ENCODE measurements around the gene SUMO4.

- TF ChIP-seq POLR2AphosphoS5 (IDR thresholded peaks at IDR 0.05; ENCODE audit: low read depth, low read length), result no peak
- TF ChIP-seq POLR2A (IDR thresholded peaks at IDR 0.05; ENCODE audit: low read depth, low read length), result no peak
- TF ChIP-seq TAF1 (IDR thresholded peaks at IDR 0.05; ENCODE audit: borderline replicate concordance, low read depth, low read length), result no peak
Observed at GRCh38 chr6:149443411-149444181, 43.5 kb downstream of the SUMO4 start.

All from GM12892 (cell line).